Activated CD8-positive, alpha-beta memory T cell treated with anti-CD3 and anti-CD28 coated beads, Interleukin-2, amount 50 U/mL, for 1 hour (primary cell): ENCODE results near the gene STAT2.
"Not testable (repeated sequence)": the region's sequence is repeated elsewhere in the genome, so short reads cannot be mapped to it uniquely, and the experiment has no call there.

Source experiments
- DNase-seq: peaks from one replicate; pipeline ENCODE4 v3.0.0-alpha.2; 2020; ENCODE audit errors: extremely low read depth

STAT2 gene

DNA sequence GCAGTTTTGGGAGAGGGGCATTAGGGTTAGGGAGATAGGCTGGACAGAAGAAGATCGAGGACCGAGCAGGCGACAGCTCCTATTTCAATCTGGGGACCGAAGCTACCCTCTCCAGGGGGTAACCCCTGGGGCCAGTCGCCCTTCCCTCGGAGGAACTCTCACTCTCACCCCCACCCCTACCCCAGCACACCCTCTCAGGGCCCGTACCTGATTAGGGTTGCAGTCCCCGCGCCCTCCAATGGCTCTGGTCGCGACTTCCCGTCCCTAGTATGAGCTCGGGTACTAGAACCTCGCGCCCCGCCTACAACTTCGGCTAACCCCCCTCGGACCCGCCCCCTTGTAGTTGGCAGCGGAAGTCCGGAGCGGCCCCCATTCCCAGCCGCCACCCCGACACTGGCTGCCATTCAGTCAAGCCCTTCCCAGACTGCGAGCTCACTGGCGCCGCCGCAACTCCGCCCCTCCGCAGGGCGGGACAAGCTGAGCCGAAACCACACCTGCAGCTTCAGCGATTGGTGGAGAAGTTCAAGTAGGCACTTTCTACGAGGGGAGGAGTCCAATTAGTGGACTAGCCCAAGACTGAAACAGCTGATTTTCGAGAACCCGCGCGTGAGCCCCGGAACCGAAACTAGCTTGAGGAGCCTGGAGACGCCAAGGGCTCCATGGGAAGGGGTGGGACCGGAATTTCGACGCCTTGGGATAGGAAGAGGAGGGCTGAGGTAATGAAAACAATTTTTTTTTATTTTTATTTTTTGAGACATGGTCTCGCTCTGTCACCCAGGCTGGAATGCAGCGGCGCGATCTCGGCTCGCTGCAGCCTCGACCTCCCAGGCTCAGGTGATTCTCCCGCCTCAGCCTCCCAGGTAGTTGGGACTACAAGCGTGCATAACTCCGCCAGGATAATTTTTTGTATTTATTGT is at the start of gene STAT2:
TSS of gene STAT2 (minus strand) at position 257 of the 917 bp plus-strand sequence. CDS start 3,536 bp downstream, outside the sequence.
- peak; percentile 98 for DNase-seq

DNA sequence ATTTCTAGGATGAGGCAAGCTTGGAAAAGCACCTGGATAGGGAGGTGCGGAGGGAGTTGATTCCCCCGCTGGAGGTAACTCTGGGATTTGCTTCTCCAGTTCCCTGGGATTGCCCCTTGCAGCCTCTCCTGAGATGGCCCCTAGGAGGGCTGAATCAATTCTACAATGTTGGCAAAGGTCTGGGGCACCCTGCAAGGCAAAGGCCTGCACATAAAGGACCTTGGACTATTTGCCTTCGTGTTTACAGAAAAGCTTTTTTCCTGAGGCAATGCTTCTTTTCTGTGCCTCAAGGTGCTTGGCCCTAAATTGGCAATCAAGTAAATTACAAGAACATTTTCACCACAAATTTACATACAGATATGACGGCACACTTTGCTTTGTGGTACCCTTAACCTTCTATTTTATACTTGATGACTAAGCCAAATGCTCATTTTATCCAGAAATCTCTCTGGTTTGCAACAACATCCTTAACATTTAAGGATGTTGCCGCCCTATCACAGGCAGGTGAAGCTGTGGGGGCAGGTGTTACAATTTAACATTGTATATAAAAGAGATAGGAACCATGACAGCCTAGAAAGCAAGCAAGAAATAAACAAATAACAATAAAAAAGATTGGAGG is 49.0 kb upstream of the STAT2 start:
- DNase-seq, result no peak

GRCh38 chr12:56404227-56404626 is 44.3 kb upstream of the STAT2 start:
- DNase-seq, result not testable (repeated sequence)

DNA sequence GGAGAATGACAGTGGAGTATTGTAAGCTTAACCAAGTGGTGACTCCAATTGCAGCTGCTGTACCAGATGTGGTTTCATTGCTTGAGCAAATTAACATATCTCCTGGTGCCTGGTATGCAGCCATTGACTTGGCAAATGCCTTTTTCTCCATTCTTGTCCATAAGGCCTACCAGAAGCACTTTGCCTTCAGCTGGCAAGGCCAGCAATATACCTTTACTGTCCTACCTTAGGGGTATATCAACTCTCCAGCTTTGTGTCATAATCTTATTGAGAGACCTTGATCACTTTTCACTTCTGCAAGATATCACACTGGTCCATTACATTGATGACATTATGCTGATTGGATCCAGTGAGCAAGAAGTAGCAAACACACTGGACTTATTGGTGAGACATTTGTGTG is 41.7 kb upstream of the STAT2 start:
- not testable (repeated sequence) for DNase-seq

GRCh38 chr12:56401125-56401524 is 41.2 kb upstream of the STAT2 start:
- DNase-seq, result not testable (repeated sequence)

DNA sequence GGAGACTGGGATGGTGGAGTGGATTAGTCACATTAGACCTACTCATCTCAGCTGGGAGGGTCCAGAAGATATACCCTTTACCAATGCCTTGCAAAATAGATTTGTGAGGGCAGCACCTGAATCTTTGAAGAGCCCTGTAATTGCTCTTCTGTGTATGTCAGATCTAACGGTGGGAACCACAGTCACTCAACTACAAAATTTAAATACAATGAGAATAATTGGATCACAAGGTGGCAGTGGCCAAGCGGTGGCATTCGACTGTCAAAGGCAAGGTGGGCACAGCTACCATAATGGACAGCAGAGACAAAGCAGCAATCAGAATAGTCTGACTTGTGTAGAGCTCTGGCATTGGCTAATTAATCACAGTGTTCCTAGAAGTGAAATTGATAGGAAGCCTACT is 39.6 kb upstream of the STAT2 start:
- DNase-seq, result not testable (repeated sequence)

DNA sequence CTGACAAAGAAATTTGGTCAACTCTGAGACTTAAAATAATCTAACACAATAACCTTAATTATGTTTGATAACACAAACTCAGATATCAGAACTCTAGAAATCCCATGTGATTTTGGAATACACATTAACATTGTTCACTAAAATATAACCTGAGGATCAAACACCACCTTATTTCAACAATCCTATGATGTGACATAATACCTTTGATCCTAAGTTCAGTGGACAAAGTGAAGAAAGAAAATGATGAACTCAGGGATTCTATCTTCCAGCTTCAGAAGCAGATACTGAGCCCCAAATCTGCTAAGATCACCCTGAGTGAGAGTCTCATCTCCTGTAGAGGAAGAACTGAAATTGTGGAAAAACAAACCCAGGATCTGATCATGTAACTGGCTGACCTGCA is 38.4 kb upstream of the STAT2 start:
- no peak for DNase-seq

- no peak for DNase-seq
Observed at GRCh38 chr12:56392331-56392730, 32.4 kb upstream of the STAT2 start.

- no peak for DNase-seq
Observed at GRCh38 chr12:56391721-56392120, 31.8 kb upstream of the STAT2 start.

- DNase-seq, result no peak
Observed at GRCh38 chr12:56389412-56389811, 29.5 kb upstream of the STAT2 start.

DNA sequence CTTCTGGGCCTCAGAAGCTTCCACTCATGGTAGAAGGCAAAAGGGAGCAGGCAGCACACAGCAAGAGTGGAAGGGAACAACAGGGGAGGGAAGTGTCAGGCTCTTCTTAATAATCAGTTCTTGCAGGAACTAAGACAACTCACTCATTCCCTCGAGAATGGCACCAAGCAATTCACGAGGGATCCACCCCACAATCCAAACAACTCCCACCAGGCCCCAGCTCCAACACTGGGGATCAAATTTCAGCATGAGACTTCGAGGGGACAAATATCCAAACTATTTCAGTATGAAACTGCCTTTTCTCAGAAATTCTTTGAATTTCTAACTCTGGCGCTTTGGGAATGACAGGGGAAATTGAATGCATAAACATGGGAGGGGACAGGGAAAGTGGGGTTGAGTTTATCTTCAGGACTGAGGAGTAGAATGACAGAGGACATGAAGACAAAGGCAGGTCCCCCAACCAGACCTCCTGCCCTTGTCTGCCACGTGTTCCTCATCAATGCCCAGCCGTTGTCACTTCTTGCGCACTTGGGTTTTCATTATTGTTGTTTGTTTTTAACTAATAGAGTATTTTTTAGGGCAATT is 27.3 kb upstream of the STAT2 start:
- no peak for DNase-seq

- no peak for DNase-seq
Observed at GRCh38 chr12:56385873-56386272, 26.0 kb upstream of the STAT2 start.

DNA sequence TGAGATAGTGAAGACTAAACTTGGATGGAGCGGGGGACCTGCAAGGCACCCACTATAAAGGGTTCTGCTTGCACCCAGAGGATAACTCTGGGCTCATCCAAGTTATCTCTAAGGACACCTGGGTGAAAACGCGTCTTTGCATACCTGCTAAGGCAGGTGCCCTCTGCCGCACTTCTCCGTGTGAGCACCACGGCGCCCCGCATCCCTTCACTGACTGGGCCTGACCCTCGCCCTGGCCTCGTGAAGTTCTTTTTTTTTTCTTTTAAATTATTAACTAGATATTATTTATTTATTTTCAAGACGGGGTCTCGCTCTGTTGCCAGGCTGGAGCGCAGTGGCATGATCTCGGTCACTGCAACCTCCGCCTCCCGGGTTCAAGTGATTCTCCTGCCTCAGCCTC is 22.7 kb upstream of the STAT2 start:
- no peak for DNase-seq

- no peak for DNase-seq
Observed at GRCh38 chr12:56377989-56378316, 18.0 kb upstream of the STAT2 start.

DNA sequence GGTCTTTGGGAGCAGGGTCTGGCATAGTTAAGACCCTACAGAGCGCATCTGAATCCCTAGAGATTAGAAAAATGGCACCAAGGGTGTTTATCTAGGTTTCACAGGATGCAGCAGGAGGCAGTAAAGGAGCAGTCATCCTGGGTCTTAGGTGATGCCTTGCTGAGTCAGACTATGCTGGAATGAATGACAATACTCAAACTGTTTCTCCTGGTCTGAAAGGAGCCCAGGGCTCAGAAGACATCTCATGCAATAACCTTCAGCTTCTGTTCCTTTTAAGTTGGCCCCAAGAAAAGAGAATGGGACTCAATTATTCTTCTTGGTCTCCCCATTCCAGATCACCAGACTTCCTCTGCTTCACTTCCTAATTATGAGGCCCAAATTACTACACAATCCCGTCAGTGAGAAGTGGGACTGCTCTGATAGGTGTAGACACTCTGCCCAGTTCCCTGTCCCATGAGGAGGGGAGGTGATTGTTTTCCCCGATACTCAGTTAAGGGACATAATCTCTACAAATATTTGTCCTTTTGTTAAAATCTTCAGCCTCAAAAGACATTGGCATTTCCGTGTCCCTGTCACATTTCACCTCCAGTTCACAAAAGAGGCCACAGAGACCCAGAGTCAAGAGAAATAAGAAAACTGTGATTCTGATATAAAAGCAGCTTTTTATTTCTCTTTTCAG is 17.5 kb upstream of the STAT2 start:
- no peak for DNase-seq

DNA sequence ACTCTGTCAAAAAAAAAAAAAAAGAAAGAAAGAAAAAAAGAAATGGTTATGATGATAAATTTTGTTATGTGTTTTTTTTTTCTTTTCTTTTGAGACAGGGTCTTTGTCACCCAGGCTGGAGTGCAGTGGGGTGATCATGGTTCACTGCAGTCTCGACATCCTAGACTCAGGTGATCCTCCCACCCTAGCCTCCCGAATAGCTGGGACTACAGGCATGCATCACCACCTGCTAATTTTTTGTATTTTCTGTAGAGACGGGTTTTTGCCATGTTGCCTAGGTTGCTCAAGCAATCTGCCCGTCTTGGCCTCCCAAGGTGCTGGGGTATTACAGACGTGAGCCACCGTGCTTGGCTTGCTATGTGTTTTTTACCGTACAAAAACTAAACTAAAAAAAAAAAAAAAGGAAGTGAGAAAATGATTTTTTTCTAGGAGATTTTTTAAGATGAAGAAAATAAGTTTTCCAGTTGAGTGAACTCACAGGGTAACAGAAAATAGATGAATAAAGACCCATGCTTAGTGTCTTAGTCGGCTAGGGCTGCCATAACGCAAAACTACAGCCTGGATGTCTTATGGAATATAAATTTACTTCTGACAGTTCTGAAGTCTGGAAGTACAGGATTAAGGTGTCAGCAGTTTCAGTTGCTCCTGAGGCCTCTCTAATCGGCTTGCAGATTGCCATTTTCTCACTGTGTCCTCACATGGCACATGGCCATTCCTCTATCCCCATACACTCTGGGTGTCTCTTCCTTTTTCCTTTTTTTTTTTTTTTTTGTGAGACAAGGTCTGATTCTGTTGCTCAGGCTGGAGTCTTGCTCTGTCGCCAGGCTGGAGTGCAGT is 15.9 kb upstream of the STAT2 start:
- no peak for DNase-seq

DNA sequence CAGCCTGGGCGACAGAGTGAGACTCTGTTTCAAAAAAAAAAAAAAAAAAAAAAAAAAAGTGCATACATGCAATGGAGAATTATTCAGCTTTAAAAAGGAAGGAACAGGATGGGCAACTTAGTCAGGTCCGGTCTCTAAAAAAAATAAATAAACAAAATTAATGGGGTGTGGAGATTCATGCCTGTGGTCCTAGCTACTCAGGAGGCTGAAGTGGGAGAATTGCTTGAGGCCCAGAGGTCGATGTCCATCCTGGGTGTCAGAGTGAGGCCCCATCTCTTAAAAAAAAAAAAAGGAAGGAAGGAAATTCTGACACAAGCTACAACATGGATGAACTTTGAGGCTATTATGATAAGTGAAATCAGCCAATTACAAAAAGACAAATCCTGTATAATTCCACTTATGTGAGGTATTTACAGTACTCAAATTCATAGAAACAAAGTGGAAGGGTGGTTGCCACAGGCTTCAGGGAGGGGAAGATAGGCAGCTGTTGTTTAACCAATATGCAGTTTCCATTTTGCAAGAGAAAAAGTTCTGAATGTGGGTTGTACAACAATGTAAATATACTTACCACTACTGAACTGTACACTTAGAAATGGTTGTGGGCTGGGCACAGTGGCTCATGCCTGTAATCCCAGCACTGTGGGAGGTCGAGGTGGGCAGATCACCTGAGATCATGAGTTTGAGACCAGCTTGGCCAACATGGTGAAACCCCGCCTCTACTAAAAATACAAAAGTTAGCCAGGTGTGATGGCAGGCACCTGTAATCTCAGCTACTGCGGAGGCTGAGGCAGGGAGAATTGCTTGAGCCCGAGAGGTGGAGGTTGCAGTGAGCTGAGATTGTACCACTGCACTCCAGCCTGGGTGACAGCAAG is 15.1 kb upstream of the STAT2 start:
- DNase-seq, result no peak

DNA sequence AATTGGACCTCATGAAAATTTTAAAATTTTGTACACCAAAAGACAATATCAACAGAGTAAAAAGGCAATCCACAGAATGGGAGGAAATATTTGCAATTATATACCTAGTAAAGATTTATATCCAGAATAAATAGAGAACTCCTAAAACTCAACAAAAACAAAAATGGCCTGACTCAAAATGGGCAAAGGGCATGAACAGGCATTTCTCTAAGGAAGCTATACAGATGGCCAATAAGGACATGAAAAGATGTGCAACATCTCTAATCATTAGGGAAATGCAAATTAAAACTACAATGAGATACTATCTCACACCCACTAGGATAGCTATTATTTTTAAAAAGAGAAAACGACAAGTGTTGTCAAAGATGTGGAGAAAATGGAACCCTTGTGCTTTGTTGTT is 13.6 kb upstream of the STAT2 start:
- no peak for DNase-seq

GRCh38 chr12:56366948-56367347 is 7.0 kb upstream of the STAT2 start:
- no peak for DNase-seq
